Neural cell (in vitro differentiated cells): ENCODE measurements around the gene GOLT1B. TPM values are rescaled to one million over a fixed set of nuclear protein-coding genes. Genes with fewer than 3 reads are reported as not detected.

Experiments used
- H2AFZ ChIP-seq: fragments of 200-600, 300-800 bp; sonication (generic), shearing (Covaris generic); 2 replicates; pipeline ENCODE4 v1.6.0; 2014; ENCODE audit warnings: low read depth, mild to moderate bottlenecking, antibody characterized with exemption, low read length, moderate library complexity
- H3F3A ChIP-seq: fragments of 200-600 bp; shearing (Covaris generic); 2 replicates; pipeline ENCODE4 v1.6.1; 2016; ENCODE audit warnings: mild to moderate bottlenecking, moderate library complexity, mixed read lengths, antibody characterized with exemption, low read length; ENCODE audit not compliant: insufficient read depth, poor library complexity, severe bottlenecking
- H3K27ac ChIP-seq: fragments of 200-600, 300-800 bp; sonication (generic), shearing (Covaris generic); 2 replicates; pipeline ENCODE4 v1.5.1; 2014; ENCODE audit warnings: mild to moderate bottlenecking, low read length, moderate library complexity
- H3K27me3 ChIP-seq: fragments of 300-800, 200-600 bp; sonication (generic), shearing (Covaris generic); 2 replicates; pipeline ENCODE4 v1.6.0; 2014; ENCODE audit warnings: mild to moderate bottlenecking, low read depth, low read length, moderate library complexity; ENCODE audit not compliant: insufficient read depth
- H3K36me3 ChIP-seq: fragments of 300-800, 200-600 bp; sonication (generic), shearing (Covaris generic); 2 replicates; pipeline ENCODE4 v1.5.1; 2014; ENCODE audit warnings: mild to moderate bottlenecking, antibody characterized with exemption, low read length, moderate library complexity; ENCODE audit not compliant: insufficient read depth
- H3K4me2 ChIP-seq: fragments of 300-800, 200-600 bp; sonication (generic), shearing (Covaris generic); 2 replicates; pipeline ENCODE4 v1.6.0; 2014; ENCODE audit warnings: mild to moderate bottlenecking, low read length
- H3K4me3 ChIP-seq: fragments of 300-800, 200-600 bp; sonication (generic), shearing (Covaris generic); 2 replicates; pipeline ENCODE4 v1.5.1; 2014; ENCODE audit warnings: mild to moderate bottlenecking, low read length, moderate library complexity
- H3K79me2 ChIP-seq: fragments of 200-600 bp; shearing (Covaris generic); replicated peaks from 2 replicates; pipeline ENCODE4 v1.6.0; 2014; ENCODE audit warnings: mild to moderate bottlenecking, low read length, moderate library complexity; ENCODE audit not compliant: insufficient read depth
- H3K9ac ChIP-seq: fragments of 300-800, 200-600 bp; sonication (generic), shearing (Covaris generic); 2 replicates; pipeline ENCODE4 v1.6.1; 2016; ENCODE audit warnings: mild to moderate bottlenecking, low read length, mixed read lengths
- H3K9me2 ChIP-seq: fragments of 200-600 bp; shearing (Covaris generic); 2 replicates; pipeline ENCODE4 v1.6.1; 2016; ENCODE audit warnings: mild to moderate bottlenecking, low read length, mixed read lengths; ENCODE audit not compliant: insufficient read depth
- H3K9me3 ChIP-seq: fragments of 200-600, 300-800 bp; sonication (generic), shearing (Covaris generic); 2 replicates; pipeline ENCODE4 v1.6.1; 2016; ENCODE audit warnings: mild to moderate bottlenecking, mixed run types, low read length, moderate library complexity, mixed read lengths
- H4K20me1 ChIP-seq: fragments of 200-600 bp; shearing (Covaris generic); 2 replicates; pipeline ENCODE4 v1.6.1; 2016; ENCODE audit warnings: mild to moderate bottlenecking, mixed run types; ENCODE audit not compliant: insufficient read depth
- EP300 ChIP-seq: fragments of 450-650 bp; conservative IDR thresholded peaks from 2 replicates; pipeline ENCODE4 v1.6.1; 2014; ENCODE audit warnings: antibody characterized with exemption, mild to moderate bottlenecking, moderate library complexity; ENCODE audit not compliant: poor library complexity, severe bottlenecking
- EZH2 ChIP-seq: fragments of 200-600, 300-800 bp; shearing (Covaris generic), sonication (generic); IDR thresholded peaks from 2 replicates; pipeline ENCODE4 v1.6.1; 2014; ENCODE audit warnings: antibody characterized with exemption, low read length, borderline replicate concordance, mild to moderate bottlenecking; ENCODE audit not compliant: insufficient read depth, poor library complexity, severe bottlenecking
- MXI1 ChIP-seq: fragments of 450-650 bp; conservative IDR thresholded peaks from 2 replicates; pipeline ENCODE4 v1.6.1; 2014; ENCODE audit warnings: antibody characterized with exemption, mild to moderate bottlenecking; ENCODE audit not compliant: poor library complexity, severe bottlenecking
- POLR2AphosphoS5 ChIP-seq: IDR thresholded peaks from 2 replicates; pipeline ENCODE4 v1.6.1; 2012
- RAD21 ChIP-seq: fragments of 450-650 bp; conservative IDR thresholded peaks from 2 replicates; pipeline ENCODE4 v1.6.1; 2014; ENCODE audit warnings: antibody characterized with exemption, mild to moderate bottlenecking, moderate library complexity
- REST ChIP-seq: IDR thresholded peaks from 2 replicates; pipeline ENCODE4 v1.6.1; 2012; ENCODE audit warnings: borderline replicate concordance
- SMC3 ChIP-seq: fragments of 450-650 bp; conservative IDR thresholded peaks from 2 replicates; pipeline ENCODE4 v1.6.1; 2014; ENCODE audit warnings: antibody characterized with exemption, mild to moderate bottlenecking, moderate library complexity; ENCODE audit not compliant: poor library complexity
- TAF1 ChIP-seq: IDR thresholded peaks from 2 replicates; pipeline ENCODE4 v1.6.1; 2012; ENCODE audit warnings: low read depth
- polyA plus RNA-seq: library from polyadenylated mRNA; depleted of rRNA; stranded (reverse); fragments of >200 nt; gene quantifications from 2 replicates; pipeline ENCODE4 v1.2.3, GENCODE V29; 2014
- TF ChIP-seq, protein P1 (sequence below): fragments of 450-650 bp; IDR thresholded peaks from 2 replicates; pipeline ENCODE4 v1.5.1; 2014; ENCODE audit warnings: antibody characterized with exemption, mild to moderate bottlenecking, moderate library complexity; ENCODE audit not compliant: poor library complexity, severe bottlenecking

GOLT1B gene
- polyA plus RNA-seq, 1 donor from 2014 or later: 203 TPM

DNA sequence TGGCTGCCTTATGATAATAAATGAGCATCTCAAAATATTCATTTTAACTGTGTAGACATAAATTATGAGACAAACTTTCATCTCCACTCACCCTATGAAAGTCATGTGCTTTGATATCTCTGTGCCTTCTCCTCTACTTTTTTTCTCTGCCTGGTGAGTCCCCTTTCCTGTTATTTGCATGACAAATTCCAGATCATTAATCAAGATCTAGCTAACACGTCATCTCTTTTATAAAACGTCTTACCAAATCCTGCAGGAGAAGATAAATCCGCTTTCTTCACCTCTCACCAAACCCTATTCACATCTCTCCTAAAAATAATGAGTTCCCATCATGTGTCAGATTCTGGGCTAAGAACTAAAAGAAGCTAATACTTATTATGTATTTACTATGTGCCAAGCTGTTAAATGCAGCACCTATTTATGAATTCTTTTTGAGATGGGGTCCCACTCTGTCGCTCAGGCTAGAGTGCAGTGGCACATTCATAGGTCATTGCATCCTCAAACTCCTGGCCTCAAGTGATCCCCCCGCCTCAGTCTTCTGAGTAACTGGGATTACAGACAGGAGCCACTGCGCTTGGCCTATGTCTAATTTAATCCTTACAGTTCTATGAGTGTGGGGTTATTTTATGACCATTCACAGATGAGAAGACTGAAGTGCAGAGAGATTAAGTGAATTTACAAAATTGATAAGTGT, 51.2 kb downstream of the GOLT1B start:
- Histone ChIP-seq H3F3A (no peaks in the 10 kb centered on the region), H3K79me2 (no peaks in the 10 kb centered on the region), H3K36me3 (no peaks in the 10 kb centered on the region), H2AFZ (no peak overlapping the region), H3K4me3 (no peak overlapping the region), H3K4me2 (no peak overlapping the region), H3K9ac (no peak overlapping the region), H3K27ac (no peak overlapping the region), H3K27me3 (no peaks in the 10 kb centered on the region), H3K9me3 (no peaks in the 10 kb centered on the region), H4K20me1 (no peaks in the 10 kb centered on the region), H3K9me2 (no peaks in the 10 kb centered on the region)
- TF ChIP-seq RAD21 (no peak), MXI1 (no peak), EP300 (no peak), POLR2AphosphoS5 (no peak), REST (no peak), SMC3 (no peak), EZH2 (no peak)

DNA sequence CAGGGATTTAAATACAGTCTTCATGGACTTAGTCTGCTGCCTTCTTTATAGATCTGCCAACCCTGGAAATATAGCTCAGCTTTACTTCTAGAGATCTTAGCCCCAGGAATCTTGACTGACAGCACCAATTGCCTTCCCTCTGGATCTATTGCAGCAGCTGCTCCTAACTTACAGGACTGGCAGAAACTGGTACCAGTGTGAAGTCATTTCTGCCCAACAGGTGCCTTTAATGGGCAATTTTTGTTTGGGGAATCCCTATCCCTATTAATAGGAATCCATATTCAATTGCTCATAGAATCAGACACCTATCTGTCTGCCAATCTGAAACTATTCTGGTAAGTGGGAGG, 51.7 kb downstream of the GOLT1B start:
- H3K4me3 ChIP-seq: no peak overlapping the region
- H4K20me1 ChIP-seq: no peaks in the 10 kb centered on the region
- H3K79me2 ChIP-seq: no peaks in the 10 kb centered on the region
- no peaks in the 10 kb centered on the region for H3K36me3 ChIP-seq
- no peaks in the 10 kb centered on the region for H3K9me2 ChIP-seq
- no peaks in the 10 kb centered on the region for H3K27me3 ChIP-seq
- H3F3A ChIP-seq: no peaks in the 10 kb centered on the region
- no peak overlapping the region for H3K9ac ChIP-seq
- no peak overlapping the region for H3K27ac ChIP-seq
- no peak overlapping the region for H3K4me2 ChIP-seq
- H2AFZ ChIP-seq: no peak overlapping the region
- TF ChIP-seq POLR2AphosphoS5: no peak
- no peak for TF ChIP-seq SMC3
- TF ChIP-seq MXI1: no peak
- TF ChIP-seq REST: no peak
- TF ChIP-seq EZH2: no peak
- no peak for TF ChIP-seq EP300
- TF ChIP-seq RAD21: no peak
- TF ChIP-seq, protein P1, sequence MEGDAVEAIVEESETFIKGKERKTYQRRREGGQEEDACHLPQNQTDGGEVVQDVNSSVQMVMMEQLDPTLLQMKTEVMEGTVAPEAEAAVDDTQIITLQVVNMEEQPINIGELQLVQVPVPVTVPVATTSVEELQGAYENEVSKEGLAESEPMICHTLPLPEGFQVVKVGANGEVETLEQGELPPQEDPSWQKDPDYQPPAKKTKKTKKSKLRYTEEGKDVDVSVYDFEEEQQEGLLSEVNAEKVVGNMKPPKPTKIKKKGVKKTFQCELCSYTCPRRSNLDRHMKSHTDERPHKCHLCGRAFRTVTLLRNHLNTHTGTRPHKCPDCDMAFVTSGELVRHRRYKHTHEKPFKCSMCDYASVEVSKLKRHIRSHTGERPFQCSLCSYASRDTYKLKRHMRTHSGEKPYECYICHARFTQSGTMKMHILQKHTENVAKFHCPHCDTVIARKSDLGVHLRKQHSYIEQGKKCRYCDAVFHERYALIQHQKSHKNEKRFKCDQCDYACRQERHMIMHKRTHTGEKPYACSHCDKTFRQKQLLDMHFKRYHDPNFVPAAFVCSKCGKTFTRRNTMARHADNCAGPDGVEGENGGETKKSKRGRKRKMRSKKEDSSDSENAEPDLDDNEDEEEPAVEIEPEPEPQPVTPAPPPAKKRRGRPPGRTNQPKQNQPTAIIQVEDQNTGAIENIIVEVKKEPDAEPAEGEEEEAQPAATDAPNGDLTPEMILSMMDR: no peak
- TF ChIP-seq TAF1: no peak
- no peaks in the 10 kb centered on the region for H3K9me3 ChIP-seq
